ENCODE measurements around the gene PSMB7.

Gene PSMB7

GRCh38 chr9:124363326-124364096, 51.7 kb downstream of the PSMB7 start:
- CTCF ChIA-PET, result interaction anchor here (0.5 to 2.5 kb wide), 4 partner anchors 11 to 237 kb away, joined by 3 to 10 read pairs (median 4); no protein-coding TSS in a partner anchor
- no peak overlapping the region for H3K4me3 ChIP-seq (ENCODE audit: low read depth, low read length)
- POLR2A ChIA-PET, result no interaction called here
- TF ChIP-seq CTCF (IDR thresholded peaks at IDR 0.05; ENCODE audit: insufficient read depth, low read length, missing control alignments), result no peak
- DNase-seq (ENCODE audit: low read depth, low spot score), result no peak

GRCh38 chr9:124361128-124361527, 54.1 kb downstream of the PSMB7 start:
- ChIA-PET CTCF (interaction anchor here (1.0 to 2.5 kb wide), 11 partner anchors 10 to 234 kb away, joined by 3 to 10 read pairs (median 4); no protein-coding TSS in a partner anchor), POLR2A (no interaction called here)
- H3K4me3 ChIP-seq (ENCODE audit: low read depth, low read length), result no peak overlapping the region
- no peak for TF ChIP-seq CTCF (IDR thresholded peaks at IDR 0.05; ENCODE audit: insufficient read depth, low read length, missing control alignments)
- DNase-seq (ENCODE audit: low read depth, low spot score), result no peak

GRCh38 chr9:124359855-124360678, 55.2 kb downstream of the PSMB7 start:
- no peak for DNase-seq (ENCODE audit: low read depth, low spot score)
- POLR2A ChIA-PET, result no interaction called here
- CTCF ChIA-PET, result interaction anchor here (0.7 to 2.0 kb wide), 3 partner anchors 13 to 50 kb away, joined by 3 to 6 read pairs (median 4); no protein-coding TSS in a partner anchor
- H3K4me3 ChIP-seq (ENCODE audit: low read depth, low read length), result no peak overlapping the region
- no peak for TF ChIP-seq CTCF (IDR thresholded peaks at IDR 0.05; ENCODE audit: insufficient read depth, low read length, missing control alignments)

- ChIA-PET POLR2A (no interaction called here), CTCF (no interaction called here)
- no peak for DNase-seq (ENCODE audit: low read depth, low spot score)
- no peak overlapping the region for H3K4me3 ChIP-seq (ENCODE audit: low read depth, low read length)
- no peak for TF ChIP-seq CTCF (IDR thresholded peaks at IDR 0.05; ENCODE audit: insufficient read depth, low read length, missing control alignments)
These were observed 55.8 kb downstream of the PSMB7 start for GRCh38 chr9:124359426-124359825.

GRCh38 chr9:124358631-124359030, 56.6 kb downstream of the PSMB7 start:
- CTCF ChIA-PET, result interaction anchor here (1.3 kb wide), 1 partner anchor 28 kb away, joined by 5 read pairs; no protein-coding TSS in a partner anchor
- POLR2A ChIA-PET, result no interaction called here
- TF ChIP-seq CTCF (IDR thresholded peaks at IDR 0.05; ENCODE audit: insufficient read depth, low read length, missing control alignments), result no peak
- DNase-seq (ENCODE audit: low read depth, low spot score), result no peak
- H3K4me3 ChIP-seq (ENCODE audit: low read depth, low read length), result no peak overlapping the region
